Panc1 (cell line): ENCODE measurements around the gene KIFBP. TPM values are rescaled to one million over a fixed set of nuclear protein-coding genes. Genes with fewer than 3 reads are reported as not detected.

Source experiments
- ATAC-seq: fragments of 200-7000 bp; cut with Tn5 transposase; 2 replicates; pipeline ENCODE4 v1.9.1; 2020; ENCODE audit warnings: mild to moderate bottlenecking, moderate library complexity
- BruUV-seq: library from RNA; stranded (reverse); fragments of 400-500 nt; replicated peaks from 2 replicates; lab custom pipeline; 2021; lab: Mats Ljungman, UMichigan
- CTCF ChIA-PET: fragments of 300-600 bp; sonication (Branson Sonifier 250); formaldehyde crosslinking; loops from one replicate; lab custom pipeline; 2022; ENCODE audit warnings: antibody characterized with exemption; lab: Charles Lee
- POLR2A ChIA-PET: fragments of 300-600 bp; sonication (Branson Sonifier 250); formaldehyde crosslinking; loops from one replicate; lab custom pipeline; 2022; ENCODE audit warnings: antibody characterized with exemption; lab: Charles Lee
- DNase-seq: peaks from one replicate; pipeline ENCODE4 v3.0.0-alpha.2; 2010; ENCODE audit warnings: low read depth, low spot score
- H3K27ac ChIP-seq: 2 replicates; pipeline ENCODE4 v1.5.1; 2011; ENCODE audit warnings: mild to moderate bottlenecking, low read length, inconsistent platforms
- H3K27me3 ChIP-seq: fragments of 200-500 bp; sonication (Bioruptor generic); 2 replicates; pipeline ENCODE4 v1.6.0; 2014; ENCODE audit warnings: low read length, inconsistent platforms; ENCODE audit not compliant: control insufficient read depth, insufficient read depth
- H3K36me3 ChIP-seq: fragments of 200-500 bp; sonication (Bioruptor generic); 2 replicates; pipeline ENCODE4 v1.5.1; 2014; ENCODE audit warnings: inconsistent platforms, mild to moderate bottlenecking, low read length, moderate library complexity; ENCODE audit not compliant: control insufficient read depth, insufficient read depth
- H3K4me1 ChIP-seq: 2 replicates; pipeline ENCODE4 v1.5.1; 2011; ENCODE audit warnings: inconsistent platforms, mild to moderate bottlenecking, low read length, moderate library complexity; ENCODE audit not compliant: control insufficient read depth, insufficient read depth
- H3K4me3 ChIP-seq, 2 experiments: 2 replicates each; pipeline ENCODE4 v1.5.1; 2011 to 2012; ENCODE audit warnings: low read depth in 2 of 2, low read length in 2 of 2, mild to moderate bottlenecking in 2 of 2, inconsistent platforms in 1 of 2, moderate library complexity in 1 of 2
- H3K9me3 ChIP-seq: fragments of 200-500 bp; sonication (Bioruptor generic); 2 replicates; pipeline ENCODE4 v1.5.1; 2014; ENCODE audit warnings: low read depth, mild to moderate bottlenecking, inconsistent platforms, low read length, moderate library complexity; ENCODE audit not compliant: control insufficient read depth, insufficient read depth
- POLR2AphosphoS5 ChIP-seq: IDR thresholded peaks from 2 replicates; pipeline ENCODE4 v1.6.1; 2012; ENCODE audit warnings: mild to moderate bottlenecking, low read depth, low read length, moderate library complexity
- REST ChIP-seq, 2 experiments: IDR thresholded peaks; 2 replicates each; pipeline ENCODE4 v1.6.1; 2011 to 2012; ENCODE audit warnings: low read depth in 2 of 2, control low read depth in 1 of 2, low read length in 1 of 2, mild to moderate bottlenecking in 1 of 2, moderate library complexity in 1 of 2; ENCODE audit not compliant: insufficient read depth in 1 of 2
- SIN3A ChIP-seq: IDR thresholded peaks from 2 replicates; pipeline ENCODE4 v1.6.1; 2012; ENCODE audit warnings: low read depth, mild to moderate bottlenecking, low read length, moderate library complexity, borderline replicate concordance; ENCODE audit not compliant: insufficient read depth
- TCF7L2 ChIP-seq: IDR thresholded peaks from 2 replicates; pipeline ENCODE4 v1.6.1; 2011; ENCODE audit warnings: mild to moderate bottlenecking, low read depth, low read length, inconsistent platforms
- in situ Hi-C: cut with HindIII; loops from 2 replicates; pipeline ENCODE4 v1.10.0; 2016; ENCODE audit warnings: low sequenced_read_pairs, low pct_unique_long_range_greater_than_20kb
- intact Hi-C: fragments of 100-400 bp; cut with micrococcal nuclease; formaldehyde crosslinking; loops from one replicate; pipeline ENCODE4 v1.10.0; 2022; ENCODE audit not compliant: unreplicated experiment
- total RNA-seq: library from RNA; stranded (reverse); gene quantifications from one replicate; pipeline ENCODE4 v1.2.1, GENCODE V29; 2021; ENCODE audit not compliant: unreplicated experiment
- TF ChIP-seq, protein P1 (sequence below): fragments of 450-650 bp; IDR thresholded peaks from 2 replicates; pipeline ENCODE4 v1.5.1; 2017; ENCODE audit warnings: mild to moderate bottlenecking

KIFBP gene
- total RNA-seq, 1 experiment from 2014 or later: 45.9 TPM

DNA sequence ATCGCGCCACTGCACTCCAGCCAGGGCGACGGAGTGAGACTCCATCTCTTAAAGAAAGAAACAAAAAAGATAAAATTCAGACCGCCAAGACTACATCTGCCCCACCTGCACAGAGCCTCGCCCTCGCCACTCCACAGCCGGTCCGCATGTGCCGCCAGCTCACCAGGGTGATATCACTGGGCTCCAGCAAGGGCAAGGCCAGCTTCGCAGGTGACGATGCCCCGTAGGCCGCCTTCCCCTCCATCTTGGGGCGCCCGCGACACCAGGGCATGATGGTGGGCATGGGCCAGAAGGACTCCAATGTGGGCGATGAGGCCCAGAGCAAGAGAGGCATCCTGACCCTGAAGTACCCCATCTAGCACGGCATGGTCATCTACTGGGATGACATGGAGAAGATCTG lies 34.0 kb downstream of the KIFBP start:
- ChIA-PET CTCF (no interaction called here), POLR2A (no interaction called here)
- Histone ChIP-seq H3K4me3 (no peak overlapping the region), H3K36me3 (no peaks in the 10 kb centered on the region), H3K4me1 (no peaks in the 10 kb centered on the region), H3K9me3 (no peaks in the 10 kb centered on the region), H3K27ac (no peak overlapping the region), H3K27me3 (no peaks in the 10 kb centered on the region)
- TF ChIP-seq TCF7L2 (no peak), REST (IDR thresholded peaks at IDR 0.05; ENCODE audit: insufficient read depth in 1 of 2, low read depth in 2 of 2, low read length in 1 of 2) (no peak), POLR2AphosphoS5 (no peak), SIN3A (no peak)
- TF ChIP-seq, protein P1, sequence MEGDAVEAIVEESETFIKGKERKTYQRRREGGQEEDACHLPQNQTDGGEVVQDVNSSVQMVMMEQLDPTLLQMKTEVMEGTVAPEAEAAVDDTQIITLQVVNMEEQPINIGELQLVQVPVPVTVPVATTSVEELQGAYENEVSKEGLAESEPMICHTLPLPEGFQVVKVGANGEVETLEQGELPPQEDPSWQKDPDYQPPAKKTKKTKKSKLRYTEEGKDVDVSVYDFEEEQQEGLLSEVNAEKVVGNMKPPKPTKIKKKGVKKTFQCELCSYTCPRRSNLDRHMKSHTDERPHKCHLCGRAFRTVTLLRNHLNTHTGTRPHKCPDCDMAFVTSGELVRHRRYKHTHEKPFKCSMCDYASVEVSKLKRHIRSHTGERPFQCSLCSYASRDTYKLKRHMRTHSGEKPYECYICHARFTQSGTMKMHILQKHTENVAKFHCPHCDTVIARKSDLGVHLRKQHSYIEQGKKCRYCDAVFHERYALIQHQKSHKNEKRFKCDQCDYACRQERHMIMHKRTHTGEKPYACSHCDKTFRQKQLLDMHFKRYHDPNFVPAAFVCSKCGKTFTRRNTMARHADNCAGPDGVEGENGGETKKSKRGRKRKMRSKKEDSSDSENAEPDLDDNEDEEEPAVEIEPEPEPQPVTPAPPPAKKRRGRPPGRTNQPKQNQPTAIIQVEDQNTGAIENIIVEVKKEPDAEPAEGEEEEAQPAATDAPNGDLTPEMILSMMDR: no peak
- BruUV-seq: no TSS peak
- in situ Hi-C loops (no loop called here), intact Hi-C loops (no loop called here)
- ATAC-seq (no peak), DNase-seq (no peak)

- Histone ChIP-seq H3K36me3 (no peaks in the 10 kb centered on the region), H3K9me3 (no peaks in the 10 kb centered on the region), H3K27ac (no peak overlapping the region), H3K4me1 (no peaks in the 10 kb centered on the region), H3K27me3 (no peaks in the 10 kb centered on the region), H3K4me3 (no peak overlapping the region)
- in situ Hi-C loops (no loop called here), intact Hi-C loops (no loop called here)
- no peak for ATAC-seq
- ChIA-PET POLR2A (no interaction called here), CTCF (no interaction called here)
- DNase-seq: no peak
- no TSS peak for BruUV-seq
- no peak for TF ChIP-seq SIN3A
- TF ChIP-seq, protein P1: no peak
- no peak for TF ChIP-seq TCF7L2
- no peak for TF ChIP-seq POLR2AphosphoS5
- TF ChIP-seq REST (IDR thresholded peaks at IDR 0.05; ENCODE audit: insufficient read depth in 1 of 2, low read depth in 2 of 2, low read length in 1 of 2): no peak
These were observed 36.8 kb downstream of the KIFBP start for GRCh38 chr10:69025370-69025896.
